MM.1S (cell line): ENCODE data around the gene ALG11.

Experiments used
- DNase-seq: peaks from one replicate; pipeline ENCODE4 v3.0.0-alpha.2; 2015
- H2AFZ ChIP-seq: fragments of 300-600 bp; sonication (generic); 2 replicates; pipeline ENCODE4 v1.6.0; 2016; ENCODE audit warnings: antibody characterized with exemption, low read length
- H3F3A ChIP-seq: fragments of 300-600 bp; sonication (generic); 2 replicates; pipeline ENCODE4 v1.6.1; 2016; ENCODE audit warnings: mild to moderate bottlenecking, antibody characterized with exemption, low read length, moderate library complexity, mixed read lengths; ENCODE audit not compliant: insufficient read depth
- H3K27ac ChIP-seq: fragments of 300-600 bp; sonication (generic); 2 replicates; pipeline ENCODE4 v1.5.1; 2016; ENCODE audit warnings: mild to moderate bottlenecking, low read length
- H3K27me3 ChIP-seq: fragments of 300-600 bp; sonication (generic); replicated peaks from 2 replicates; pipeline ENCODE4 v1.6.0; 2016; ENCODE audit warnings: low read length; ENCODE audit not compliant: insufficient read depth
- H3K36me3 ChIP-seq: fragments of 300-600 bp; sonication (generic); replicated peaks from 2 replicates; pipeline ENCODE4 v1.6.1; 2016; ENCODE audit warnings: mild to moderate bottlenecking, low read length, mixed read lengths; ENCODE audit not compliant: insufficient read depth
- H3K4me1 ChIP-seq: fragments of 300-600 bp; sonication (generic); 2 replicates; pipeline ENCODE4 v1.6.1; 2016; ENCODE audit warnings: low read length, mixed read lengths
- H3K4me2 ChIP-seq: fragments of 300-600 bp; sonication (generic); 2 replicates; pipeline ENCODE4 v1.6.0; 2016; ENCODE audit warnings: low read depth, low read length
- H3K4me3 ChIP-seq: fragments of 300-600 bp; sonication (generic); 2 replicates; pipeline ENCODE4 v1.5.1; 2016; ENCODE audit warnings: low read length, mixed read lengths
- H3K79me2 ChIP-seq: fragments of 300-600 bp; sonication (generic); 2 replicates; pipeline ENCODE4 v1.6.1; 2016; ENCODE audit warnings: mixed run types, low read length, mixed read lengths
- H3K9ac ChIP-seq: fragments of 300-600 bp; sonication (generic); 2 replicates; pipeline ENCODE4 v1.6.1; 2016; ENCODE audit warnings: low read length, mixed read lengths
- H3K9me2 ChIP-seq: fragments of 300-600 bp; sonication (generic); replicated peaks from 2 replicates; pipeline ENCODE4 v1.6.1; 2016; ENCODE audit warnings: mild to moderate bottlenecking, low read length, mixed read lengths; ENCODE audit not compliant: insufficient read depth
- H3K9me3 ChIP-seq: fragments of 300-600 bp; sonication (generic); replicated peaks from 2 replicates; pipeline ENCODE4 v1.6.1; 2016; ENCODE audit warnings: mild to moderate bottlenecking, low read length, mixed read lengths; ENCODE audit not compliant: insufficient read depth
- H4K20me1 ChIP-seq: fragments of 300-600 bp; sonication (generic); 2 replicates; pipeline ENCODE4 v1.6.1; 2016; ENCODE audit warnings: mild to moderate bottlenecking, low read length, moderate library complexity, mixed read lengths; ENCODE audit not compliant: insufficient read depth
- EZH2 ChIP-seq: fragments of 300-600 bp; sonication (generic); optimal IDR thresholded peaks from 2 replicates; pipeline ENCODE3; 2017; ENCODE audit warnings: low read depth, mild to moderate bottlenecking, antibody characterized with exemption, low read length, mixed read lengths
- EZH2phosphoT487 ChIP-seq: fragments of 300-600 bp; sonication (generic); IDR thresholded peaks from 2 replicates; pipeline ENCODE4 v1.6.1; 2018; ENCODE audit warnings: antibody characterized with exemption, low read length
- TF ChIP-seq, protein P1 (sequence below): fragments of 300-600 bp; sonication (generic); IDR thresholded peaks from 2 replicates; pipeline ENCODE4 v1.5.1; 2016; ENCODE audit warnings: antibody characterized with exemption, low read length, mixed read lengths

Gene ALG11

DNA sequence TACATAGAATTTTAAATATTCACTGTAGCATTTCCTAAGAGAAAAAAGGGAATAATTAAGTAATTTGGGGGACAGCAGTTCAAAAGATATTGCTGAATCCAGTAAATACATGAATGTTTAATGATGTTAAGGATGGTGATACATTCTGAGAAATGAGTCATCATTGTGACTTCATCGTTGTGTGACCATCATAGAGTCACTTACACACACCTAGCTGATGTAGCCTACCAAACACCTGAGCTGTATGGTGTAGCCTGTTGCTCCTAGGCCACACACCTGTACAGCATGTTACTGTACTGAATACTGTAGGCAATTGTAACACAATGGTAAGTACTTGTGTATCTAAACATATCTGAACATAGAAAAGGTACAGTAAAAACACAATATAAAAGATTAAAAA lies 35.8 kb upstream of the ALG11 start:
- no peaks in the 10 kb centered on the region for H3K9me2 ChIP-seq
- no peak overlapping the region for H2AFZ ChIP-seq
- no peak overlapping the region for H3K27ac ChIP-seq
- no peak for DNase-seq
- no peaks in the 10 kb centered on the region for H3K79me2 ChIP-seq
- no peaks in the 10 kb centered on the region for H3K4me1 ChIP-seq
- H3F3A ChIP-seq = no peaks in the 10 kb centered on the region
- H3K27me3 ChIP-seq = no peaks in the 10 kb centered on the region
- no peak overlapping the region for H3K4me2 ChIP-seq
- H3K9ac ChIP-seq = no peak overlapping the region
- H3K9me3 ChIP-seq = no peaks in the 10 kb centered on the region
- TF ChIP-seq, protein P1, sequence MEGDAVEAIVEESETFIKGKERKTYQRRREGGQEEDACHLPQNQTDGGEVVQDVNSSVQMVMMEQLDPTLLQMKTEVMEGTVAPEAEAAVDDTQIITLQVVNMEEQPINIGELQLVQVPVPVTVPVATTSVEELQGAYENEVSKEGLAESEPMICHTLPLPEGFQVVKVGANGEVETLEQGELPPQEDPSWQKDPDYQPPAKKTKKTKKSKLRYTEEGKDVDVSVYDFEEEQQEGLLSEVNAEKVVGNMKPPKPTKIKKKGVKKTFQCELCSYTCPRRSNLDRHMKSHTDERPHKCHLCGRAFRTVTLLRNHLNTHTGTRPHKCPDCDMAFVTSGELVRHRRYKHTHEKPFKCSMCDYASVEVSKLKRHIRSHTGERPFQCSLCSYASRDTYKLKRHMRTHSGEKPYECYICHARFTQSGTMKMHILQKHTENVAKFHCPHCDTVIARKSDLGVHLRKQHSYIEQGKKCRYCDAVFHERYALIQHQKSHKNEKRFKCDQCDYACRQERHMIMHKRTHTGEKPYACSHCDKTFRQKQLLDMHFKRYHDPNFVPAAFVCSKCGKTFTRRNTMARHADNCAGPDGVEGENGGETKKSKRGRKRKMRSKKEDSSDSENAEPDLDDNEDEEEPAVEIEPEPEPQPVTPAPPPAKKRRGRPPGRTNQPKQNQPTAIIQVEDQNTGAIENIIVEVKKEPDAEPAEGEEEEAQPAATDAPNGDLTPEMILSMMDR = no peak
- TF ChIP-seq EZH2 = no peak
- TF ChIP-seq EZH2phosphoT487 = no peak
- H3K36me3 ChIP-seq = no peaks in the 10 kb centered on the region
- H3K4me3 ChIP-seq = no peak overlapping the region
- H4K20me1 ChIP-seq = no peaks in the 10 kb centered on the region

DNA sequence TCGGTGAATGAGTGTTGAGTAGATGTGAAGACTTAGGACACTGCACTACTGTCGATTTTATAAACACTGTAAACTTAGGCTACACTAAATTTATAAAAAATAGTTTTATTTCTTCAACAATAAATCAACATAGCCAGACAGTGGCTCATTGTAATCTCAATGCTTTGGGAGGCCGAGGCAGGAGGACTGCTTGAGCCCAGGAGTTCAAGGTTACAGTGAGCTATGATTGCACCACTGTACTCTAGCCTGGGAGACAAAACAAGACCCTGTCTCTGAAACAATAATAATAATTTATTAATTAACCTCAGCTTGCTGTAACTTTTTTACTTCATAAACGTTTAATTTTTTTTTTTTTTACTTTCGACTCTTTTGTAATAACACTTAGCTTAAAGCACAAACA lies 35.3 kb upstream of the ALG11 start:
- Histone ChIP-seq H3K9ac (no peak overlapping the region), H3K36me3 (no peaks in the 10 kb centered on the region)

DNA sequence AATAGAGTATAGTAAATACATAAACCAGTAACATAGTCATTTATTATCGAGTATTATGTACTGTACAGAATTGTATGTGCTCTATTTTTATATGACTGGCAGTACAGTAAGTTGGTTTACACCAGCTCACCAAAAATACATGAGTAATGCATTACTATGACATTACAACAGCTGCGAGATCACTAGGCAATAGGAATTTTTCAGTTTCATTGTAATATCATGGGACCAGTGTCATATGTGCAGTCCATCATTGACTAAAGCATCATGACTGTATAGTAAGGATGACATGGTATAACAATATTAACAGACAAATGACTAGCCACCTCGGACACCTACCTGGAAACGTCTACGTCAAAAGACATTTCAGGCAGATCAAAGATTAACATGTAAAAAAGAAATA lies 34.6 kb upstream of the ALG11 start:
- Histone ChIP-seq H3K27ac (no peak overlapping the region), H3K27me3 (no peaks in the 10 kb centered on the region), H3K4me3 (no peak overlapping the region), H3K79me2 (no peaks in the 10 kb centered on the region), H3K36me3 (no peaks in the 10 kb centered on the region), H3K4me1 (no peaks in the 10 kb centered on the region), H2AFZ (no peak overlapping the region), H3K9me3 (no peaks in the 10 kb centered on the region), H3K9me2 (no peaks in the 10 kb centered on the region), H3K9ac (no peak overlapping the region), H3K4me2 (no peak overlapping the region), H3F3A (no peaks in the 10 kb centered on the region), H4K20me1 (no peaks in the 10 kb centered on the region)
- TF ChIP-seq EZH2 (no peak), EZH2phosphoT487 (no peak)
- TF ChIP-seq, protein P1 = no peak
- no peak for DNase-seq

More for the DNA sequence above, 35.3 kb upstream of the ALG11 start:
- Histone ChIP-seq H3K27ac (no peak overlapping the region), H3F3A (no peaks in the 10 kb centered on the region), H2AFZ (no peak overlapping the region), H4K20me1 (no peaks in the 10 kb centered on the region), H3K27me3 (no peaks in the 10 kb centered on the region), H3K4me1 (no peaks in the 10 kb centered on the region), H3K4me3 (no peak overlapping the region), H3K9me3 (no peaks in the 10 kb centered on the region), H3K9me2 (no peaks in the 10 kb centered on the region), H3K79me2 (no peaks in the 10 kb centered on the region), H3K4me2 (no peak overlapping the region)
- DNase-seq = no peak
- TF ChIP-seq EZH2 = no peak
- no peak for TF ChIP-seq EZH2phosphoT487
- TF ChIP-seq, protein P1 = no peak
